ENCODE measurements around the gene TMEM183A. TPM values are rescaled to one million over a fixed set of nuclear protein-coding genes. Genes with fewer than 3 reads are reported as not detected.

Gene TMEM183A
- total RNA-seq, 4 donors from 2014 or later = 104 to 253 (median 111) TPM

DNA sequence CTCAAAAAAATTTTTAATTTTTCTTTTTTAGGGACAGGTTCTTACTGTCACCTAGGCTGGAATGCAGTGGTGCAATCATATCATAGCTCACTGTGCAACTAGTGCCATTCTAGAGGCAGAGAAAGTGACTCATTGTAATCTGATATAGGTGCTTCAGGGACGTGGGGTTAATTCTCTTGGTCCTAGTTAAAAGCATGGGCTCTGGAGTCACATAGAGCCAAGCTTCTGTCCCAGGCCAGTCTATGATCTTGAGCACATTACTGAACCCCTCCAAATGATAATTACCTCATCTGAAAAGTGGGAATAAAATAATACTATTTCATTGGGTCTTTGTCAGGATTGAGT is 47.9 kb upstream of the TMEM183A start:
- no peak for TF ChIP-seq POLR2AphosphoS5 (IDR thresholded peaks at IDR 0.05)
- no peak for TF ChIP-seq EP300 (IDR thresholded peaks at IDR 0.05; ENCODE audit: low read depth)
- peaks cover 5 to 40% (median 21%) of the 10 kb centered on the region in 4 donors for H3K4me1 ChIP-seq
- in situ Hi-C loops (cut with MboI; ENCODE audit: low pct_ligation_motif_present in 1 of 4, low pct_unique_long_range_greater_than_20kb in 1 of 4, low sequenced_read_pairs in 3 of 4) (no loop called here), intact Hi-C loops (cut with DNase I; ENCODE audit: low total_unique reads) (no loop called here)
- H3K27me3 ChIP-seq = no peaks in the 10 kb centered on the region
- H3K27ac ChIP-seq = peak overlapping the region in 1 of 4 donors; percentile 96
- WGBS, 2 donors (ENCODE audit: low coverage in 1 of 2) = 77 to 100% methylated on average over 1 of the region's 1 CpG
- no peaks in the 10 kb centered on the region for H3K36me3 ChIP-seq
- DNase-seq = no peak
- H3K4me3 ChIP-seq = no peak overlapping the region
- H3K9me3 ChIP-seq = no peaks in the 10 kb centered on the region

DNA sequence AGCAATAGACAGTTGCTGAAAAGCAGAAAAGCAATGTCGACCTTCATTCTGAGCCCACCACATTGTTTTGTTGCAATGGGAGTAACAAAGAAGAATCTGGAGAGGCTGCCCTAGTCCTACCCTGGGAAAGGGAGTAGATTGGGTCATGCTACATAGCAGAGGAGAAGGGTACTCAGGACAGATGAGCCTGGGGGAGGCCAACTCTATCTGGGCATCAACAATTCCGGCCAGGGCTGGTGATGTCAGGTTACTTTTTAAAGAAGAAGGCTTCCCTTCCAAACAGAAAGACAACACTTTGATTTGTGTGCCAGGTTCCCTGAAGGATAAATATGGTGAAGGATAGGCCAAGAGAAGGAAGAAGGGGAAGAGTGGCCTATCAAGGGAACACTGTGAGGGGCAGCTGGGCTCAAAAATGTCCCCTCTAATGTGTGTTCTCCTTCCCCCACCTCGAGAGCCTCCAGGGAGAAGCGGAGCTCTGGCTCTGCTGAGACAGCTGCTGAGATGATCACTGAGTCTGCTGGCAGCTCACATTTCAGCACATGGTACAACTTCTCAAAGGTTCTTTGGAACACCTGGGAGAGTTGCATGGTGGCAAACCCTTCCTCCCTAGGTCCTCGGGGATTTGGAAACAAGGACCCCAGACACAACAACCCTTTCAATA is 45.8 kb upstream of the TMEM183A start:
- DNase-seq = no peak
- no peaks in the 10 kb centered on the region for H3K9me3 ChIP-seq
- no peaks in the 10 kb centered on the region for H3K36me3 ChIP-seq
- H3K27ac ChIP-seq = no peak overlapping the region
- H3K4me1 ChIP-seq = peaks cover 5 to 24% (median 22%) of the 10 kb centered on the region in 4 donors
- no peak overlapping the region for H3K4me3 ChIP-seq
- intact Hi-C loops (cut with DNase I; ENCODE audit: low total_unique reads) (no loop called here), in situ Hi-C loops (cut with MboI; ENCODE audit: low pct_ligation_motif_present in 1 of 4, low pct_unique_long_range_greater_than_20kb in 1 of 4, low sequenced_read_pairs in 3 of 4) (no loop called here)
- no peak for TF ChIP-seq POLR2A (IDR thresholded peaks at IDR 0.05)
- TF ChIP-seq, protein P1, sequence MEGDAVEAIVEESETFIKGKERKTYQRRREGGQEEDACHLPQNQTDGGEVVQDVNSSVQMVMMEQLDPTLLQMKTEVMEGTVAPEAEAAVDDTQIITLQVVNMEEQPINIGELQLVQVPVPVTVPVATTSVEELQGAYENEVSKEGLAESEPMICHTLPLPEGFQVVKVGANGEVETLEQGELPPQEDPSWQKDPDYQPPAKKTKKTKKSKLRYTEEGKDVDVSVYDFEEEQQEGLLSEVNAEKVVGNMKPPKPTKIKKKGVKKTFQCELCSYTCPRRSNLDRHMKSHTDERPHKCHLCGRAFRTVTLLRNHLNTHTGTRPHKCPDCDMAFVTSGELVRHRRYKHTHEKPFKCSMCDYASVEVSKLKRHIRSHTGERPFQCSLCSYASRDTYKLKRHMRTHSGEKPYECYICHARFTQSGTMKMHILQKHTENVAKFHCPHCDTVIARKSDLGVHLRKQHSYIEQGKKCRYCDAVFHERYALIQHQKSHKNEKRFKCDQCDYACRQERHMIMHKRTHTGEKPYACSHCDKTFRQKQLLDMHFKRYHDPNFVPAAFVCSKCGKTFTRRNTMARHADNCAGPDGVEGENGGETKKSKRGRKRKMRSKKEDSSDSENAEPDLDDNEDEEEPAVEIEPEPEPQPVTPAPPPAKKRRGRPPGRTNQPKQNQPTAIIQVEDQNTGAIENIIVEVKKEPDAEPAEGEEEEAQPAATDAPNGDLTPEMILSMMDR (IDR thresholded peaks at IDR 0.05) = no peak
- no peak for TF ChIP-seq EP300 (IDR thresholded peaks at IDR 0.05; ENCODE audit: low read depth)
- no peak for TF ChIP-seq POLR2AphosphoS5 (IDR thresholded peaks at IDR 0.05)
- 87 to 94% methylated on average over 3 to 5 of the region's 5 CpGs for WGBS, 2 donors (ENCODE audit: low coverage in 1 of 2)
- H3K27me3 ChIP-seq = no peaks in the 10 kb centered on the region

DNA sequence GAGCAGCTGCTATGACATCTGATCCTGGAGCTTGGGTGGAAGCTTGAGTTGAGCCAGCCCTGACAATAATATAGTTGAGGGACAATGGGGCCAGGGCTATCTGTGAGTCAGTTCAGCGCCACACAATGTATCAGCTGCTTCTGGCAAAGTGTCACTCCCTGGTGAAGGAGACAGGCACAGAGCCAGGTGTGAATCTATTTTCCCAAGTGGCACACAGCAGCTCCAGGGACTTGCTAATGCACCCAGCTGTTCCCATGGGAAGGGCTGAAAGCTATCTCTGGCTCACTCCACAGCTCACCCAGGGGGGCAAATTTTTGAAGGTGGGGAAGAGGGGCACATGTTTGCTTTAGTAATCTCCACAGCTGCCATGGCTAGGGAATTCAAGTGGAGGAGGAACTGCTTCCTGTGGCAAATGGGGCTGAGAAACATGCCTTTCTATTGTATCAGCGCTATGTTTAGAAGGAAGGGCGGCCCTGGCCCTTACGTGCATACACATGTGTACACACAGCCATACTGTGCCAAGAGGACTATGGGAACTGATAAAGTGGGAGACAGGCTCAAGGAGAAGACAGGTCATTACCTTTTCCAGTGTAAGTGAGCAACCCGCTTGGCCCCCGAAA is 42.3 kb upstream of the TMEM183A start:
- intact Hi-C loops (cut with DNase I; ENCODE audit: low total_unique reads) = no loop called here
- Histone ChIP-seq H3K4me1 (peaks cover 7 to 23% (median 20%) of the 10 kb centered on the region in 4 donors), H3K27ac (no peak overlapping the region), H3K9me3 (no peaks in the 10 kb centered on the region), H3K27me3 (no peaks in the 10 kb centered on the region), H3K36me3 (no peaks in the 10 kb centered on the region), H3K4me3 (no peak overlapping the region)
- 89 to 90% methylated on average over 5 to 6 of the region's 6 CpGs for WGBS, 2 donors (ENCODE audit: low coverage in 1 of 2)
- in situ Hi-C loops (cut with MboI; ENCODE audit: low pct_ligation_motif_present in 1 of 4, low pct_unique_long_range_greater_than_20kb in 1 of 4, low sequenced_read_pairs in 3 of 4) = no loop called here
- TF ChIP-seq POLR2A (IDR thresholded peaks at IDR 0.05) = no peak
- TF ChIP-seq POLR2AphosphoS5 (IDR thresholded peaks at IDR 0.05) = no peak
- no peak for TF ChIP-seq EP300 (IDR thresholded peaks at IDR 0.05; ENCODE audit: low read depth)
- TF ChIP-seq, protein P1 (IDR thresholded peaks at IDR 0.05) = no peak
- DNase-seq = no peak

DNA sequence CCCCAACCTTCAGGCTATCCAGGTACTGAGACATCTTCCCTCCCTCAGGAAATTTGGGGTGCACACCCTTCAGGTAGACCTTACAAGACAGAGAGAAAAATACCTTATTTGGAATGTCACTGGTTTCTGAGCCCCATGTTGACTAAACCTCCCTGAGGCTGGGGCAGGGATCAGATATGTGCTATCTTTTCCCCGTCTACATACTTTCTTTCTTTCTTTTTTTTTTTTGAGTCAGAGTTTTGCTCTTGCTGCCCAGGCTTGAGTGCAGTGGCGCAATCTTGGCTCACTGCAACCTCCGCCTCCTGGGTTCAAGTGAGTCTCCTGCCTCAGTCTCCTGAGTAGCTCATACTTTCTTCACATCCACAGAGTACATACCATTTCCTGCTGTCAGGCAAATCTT is 41.8 kb upstream of the TMEM183A start:
- H3K9me3 ChIP-seq = no peaks in the 10 kb centered on the region
- WGBS, 2 donors (ENCODE audit: low coverage in 1 of 2) = 88 to 100% methylated on average over 1 to 3 of the region's 3 CpGs
- no peak for TF ChIP-seq EP300 (IDR thresholded peaks at IDR 0.05; ENCODE audit: low read depth)
- no peaks in the 10 kb centered on the region for H3K27me3 ChIP-seq
- no peak overlapping the region for H3K27ac ChIP-seq
- H3K4me1 ChIP-seq = peaks cover 7 to 23% (median 20%) of the 10 kb centered on the region in 4 donors
- in situ Hi-C loops (cut with MboI; ENCODE audit: low pct_ligation_motif_present in 1 of 4, low pct_unique_long_range_greater_than_20kb in 1 of 4, low sequenced_read_pairs in 3 of 4) = no loop called here
- H3K4me3 ChIP-seq = no peak overlapping the region
- no peak for DNase-seq
- no peaks in the 10 kb centered on the region for H3K36me3 ChIP-seq
- intact Hi-C loops (cut with DNase I; ENCODE audit: low total_unique reads) = no loop called here

DNA sequence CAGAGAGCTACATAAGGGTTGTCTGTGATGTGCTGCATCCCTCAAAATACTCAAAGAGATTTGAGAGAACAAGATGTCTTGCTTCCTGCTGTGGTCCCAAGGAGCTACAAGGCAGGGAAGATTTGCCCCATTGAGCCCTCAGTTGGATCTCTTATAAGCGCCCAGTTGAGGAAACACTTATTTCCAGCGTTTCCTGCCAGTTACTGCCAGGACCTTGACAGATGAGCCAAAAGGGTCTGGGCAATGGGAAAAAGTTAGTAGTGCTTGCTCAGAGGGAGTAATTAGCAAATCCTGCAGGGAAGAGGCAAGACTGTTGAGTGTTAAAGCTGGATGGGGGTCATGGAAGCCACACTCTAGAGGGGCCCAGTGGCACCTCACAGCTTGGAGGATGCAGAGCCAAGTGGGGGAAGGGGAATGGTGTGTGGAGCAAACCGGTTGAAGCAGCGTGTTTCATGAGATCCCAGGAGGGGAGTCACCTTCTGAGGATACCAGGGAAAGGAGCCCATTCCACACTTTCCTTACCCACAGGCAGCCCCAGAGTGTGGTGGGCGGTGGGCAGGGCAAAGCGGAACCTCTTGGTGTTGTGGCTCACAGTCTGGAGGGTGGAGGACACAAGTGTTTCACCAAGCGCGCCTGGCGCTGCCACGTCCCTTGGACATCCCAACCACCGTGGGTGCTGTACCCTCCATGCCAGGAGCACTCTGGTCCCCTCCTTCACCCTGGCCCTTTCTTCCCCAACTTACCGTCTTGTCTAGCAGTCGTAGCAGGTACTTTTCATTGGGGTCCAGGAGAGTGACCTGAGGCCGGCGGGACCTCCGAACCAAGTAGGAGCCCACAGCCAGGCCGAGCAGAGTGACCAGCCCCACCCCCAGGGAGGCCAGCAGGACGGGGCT is 40.9 kb upstream of the TMEM183A start:
- intact Hi-C loops (cut with DNase I; ENCODE audit: low total_unique reads) (no loop called here), in situ Hi-C loops (cut with MboI; ENCODE audit: low pct_ligation_motif_present in 1 of 4, low pct_unique_long_range_greater_than_20kb in 1 of 4, low sequenced_read_pairs in 3 of 4) (no loop called here)
- H3K4me3 ChIP-seq = peak overlapping the region; percentile 70 to 98 (median 90)
- peaks cover 7 to 23% (median 20%) of the 10 kb centered on the region in 4 donors for H3K4me1 ChIP-seq
- WGBS, 2 donors (ENCODE audit: low coverage in 1 of 2) = 53 to 74% methylated on average over 5 to 18 of the region's 18 CpGs
- TF ChIP-seq, protein P1 (IDR thresholded peaks at IDR 0.05) = peak in 1 of 5 experiments; percentile 6
- no peak for TF ChIP-seq EP300 (IDR thresholded peaks at IDR 0.05; ENCODE audit: low read depth)
- TF ChIP-seq POLR2A (IDR thresholded peaks at IDR 0.05) = no peak
- H3K27ac ChIP-seq = peak overlapping the region; percentile 87 to 96 (median 92)
- H3K9me3 ChIP-seq = no peaks in the 10 kb centered on the region
- H3K27me3 ChIP-seq = no peaks in the 10 kb centered on the region
- H3K36me3 ChIP-seq = no peaks in the 10 kb centered on the region
- DNase-seq = no peak

Measured in transverse colon (tissue), 4 donors.